GM23248 (cell line): Measurements from ENCODE around the gene MS4A4A. TPM values are rescaled to one million over a fixed set of nuclear protein-coding genes. Genes with fewer than 3 reads are reported as not detected.

Source experiments
- DNase-seq: peaks from one replicate; pipeline ENCODE4 v3.0.0-alpha.2; 2015
- H2AFZ ChIP-seq: fragments of 200-600 bp; sonication (generic); 2 replicates; pipeline ENCODE4 v1.6.1; 2016; ENCODE audit warnings: antibody characterized with exemption
- H3F3A ChIP-seq: fragments of 200-600 bp; sonication (generic); 2 replicates; pipeline ENCODE4 v1.6.1; 2016; ENCODE audit warnings: mild to moderate bottlenecking, antibody characterized with exemption, mixed run types; ENCODE audit not compliant: insufficient read depth
- H3K27ac ChIP-seq: fragments of 200-600 bp; sonication (generic); 2 replicates; pipeline ENCODE4 v1.5.1; 2016; ENCODE audit warnings: mild to moderate bottlenecking
- H3K27me3 ChIP-seq: fragments of 200-600 bp; sonication (generic); replicated peaks from 2 replicates; pipeline ENCODE4 v1.6.1; 2016; ENCODE audit warnings: mild to moderate bottlenecking; ENCODE audit not compliant: insufficient read depth
- H3K36me3 ChIP-seq: fragments of 200-600 bp; sonication (generic); 2 replicates; pipeline ENCODE4 v1.6.1; 2016; ENCODE audit warnings: low read depth, mild to moderate bottlenecking
- H3K4me1 ChIP-seq: fragments of 200-600 bp; sonication (generic); 2 replicates; pipeline ENCODE4 v1.6.1; 2016; ENCODE audit warnings: mild to moderate bottlenecking; ENCODE audit not compliant: insufficient read depth
- H3K4me2 ChIP-seq: fragments of 200-600 bp; sonication (generic); one replicate; pipeline ENCODE4 v1.6.1; 2016; ENCODE audit warnings: mild to moderate bottlenecking; ENCODE audit not compliant: unreplicated experiment
- H3K4me3 ChIP-seq: fragments of 200-600 bp; sonication (generic); 2 replicates; pipeline ENCODE4 v1.5.1; 2016; ENCODE audit warnings: mild to moderate bottlenecking
- H3K79me2 ChIP-seq: fragments of 200-600 bp; sonication (generic); 2 replicates; pipeline ENCODE4 v1.6.1; 2016; ENCODE audit warnings: mild to moderate bottlenecking; ENCODE audit not compliant: insufficient read depth
- H3K9ac ChIP-seq: fragments of 200-600 bp; sonication (generic); 2 replicates; pipeline ENCODE4 v1.6.1; 2016; ENCODE audit warnings: mild to moderate bottlenecking
- H3K9me2 ChIP-seq: fragments of 200-600 bp; sonication (generic); 2 replicates; pipeline ENCODE4 v1.6.1; 2016; ENCODE audit warnings: mixed run types, mild to moderate bottlenecking, moderate library complexity; ENCODE audit not compliant: insufficient read depth
- H3K9me3 ChIP-seq: fragments of 200-600 bp; sonication (generic); one replicate; pipeline ENCODE4 v1.6.1; 2017; ENCODE audit warnings: low read depth
- H4K20me1 ChIP-seq: fragments of 200-600 bp; sonication (generic); 2 replicates; pipeline ENCODE4 v1.6.0; 2016; ENCODE audit not compliant: insufficient read depth
- EZH2 ChIP-seq: fragments of 200-600 bp; sonication (generic); IDR thresholded peaks from 2 replicates; pipeline ENCODE4 v1.6.1; 2018; ENCODE audit warnings: antibody characterized with exemption, mild to moderate bottlenecking; ENCODE audit not compliant: insufficient read depth, poor library complexity, severe bottlenecking
- EZH2phosphoT487 ChIP-seq: fragments of 200-600 bp; sonication (generic); IDR thresholded peaks from 2 replicates; pipeline ENCODE4 v1.6.1; 2018; ENCODE audit warnings: antibody characterized with exemption, moderate library complexity, mild to moderate bottlenecking, low read depth; ENCODE audit not compliant: insufficient read depth
- WGBS, 2 experiments: methylation state at CpG; one replicate each; pipeline ENCODE4 v1.1.6; 2015 to 2017; ENCODE audit warnings: low lambda C conversion rate in 2 of 2, low coverage in 1 of 2; ENCODE audit errors: missing lambda C conversion rate in 2 of 2; 5-methylcytosine and 5-hydroxymethylcytosine counted together
- in situ Hi-C: fragments of 300-500 bp; cut with MboI; formaldehyde crosslinking; loops from 2 replicates; pipeline ENCODE4 v1.15.0; 2020
- polyA plus RNA-seq: library from polyadenylated mRNA; unstranded; fragments of >200 nt; fragmentation: Nextera tagmentation; extraction: Ambion mirVana; gene quantifications from 2 replicates; pipeline ENCODE4 v1.2.1, GENCODE V29; 2016
- total RNA-seq: library from RNA; depleted of rRNA; stranded (reverse); fragments of >200 nt; shearing (Covaris generic); gene quantifications from 2 replicates; pipeline ENCODE4 v1.2.3, GENCODE V29; 2014; rRNA removed

Gene MS4A4A
- total and polyA plus RNA-seq, 2 experiments from 2014 or later = not detected

GRCh38 chr11:60347084-60347797 is 66.8 kb downstream of the MS4A4A start:
- no peak overlapping the region for H3K4me2 ChIP-seq
- no peaks in the 10 kb centered on the region for H3K9me2 ChIP-seq
- TF ChIP-seq EZH2 = no peak
- in situ Hi-C loops = no loop called here
- H2AFZ ChIP-seq = no peak overlapping the region
- no peaks in the 10 kb centered on the region for H3K27me3 ChIP-seq
- H3K4me3 ChIP-seq = no peak overlapping the region
- 33 to 37% methylated on average over 2 of the region's 2 CpGs for WGBS, 2 experiments
- H4K20me1 ChIP-seq = no peaks in the 10 kb centered on the region
- no peak overlapping the region for H3K9ac ChIP-seq
- no peak for DNase-seq
- H3K9me3 ChIP-seq = no peaks in the 10 kb centered on the region
- H3K36me3 ChIP-seq = no peaks in the 10 kb centered on the region
- no peaks in the 10 kb centered on the region for H3K79me2 ChIP-seq
- no peaks in the 10 kb centered on the region for H3F3A ChIP-seq
- no peak overlapping the region for H3K27ac ChIP-seq
- no peaks in the 10 kb centered on the region for H3K4me1 ChIP-seq

GRCh38 chr11:60348116-60348515 is 67.7 kb downstream of the MS4A4A start:
- 13 to 19% methylated on average over 2 of the region's 2 CpGs for WGBS, 2 experiments
- no peaks in the 10 kb centered on the region for H3K36me3 ChIP-seq
- no peak overlapping the region for H3K4me2 ChIP-seq
- H2AFZ ChIP-seq = no peak overlapping the region
- TF ChIP-seq EZH2 = no peak
- no peak for TF ChIP-seq EZH2phosphoT487
- no peaks in the 10 kb centered on the region for H4K20me1 ChIP-seq
- H3K27me3 ChIP-seq = no peaks in the 10 kb centered on the region
- H3K4me1 ChIP-seq = no peaks in the 10 kb centered on the region
- no peaks in the 10 kb centered on the region for H3F3A ChIP-seq
- no peak overlapping the region for H3K27ac ChIP-seq
- no peaks in the 10 kb centered on the region for H3K9me3 ChIP-seq
- H3K9ac ChIP-seq = no peak overlapping the region
- no peaks in the 10 kb centered on the region for H3K9me2 ChIP-seq
- no peaks in the 10 kb centered on the region for H3K79me2 ChIP-seq
- in situ Hi-C loops = no loop called here
- no peak for DNase-seq
- no peak overlapping the region for H3K4me3 ChIP-seq

- H2AFZ ChIP-seq = no peak overlapping the region
- no peaks in the 10 kb centered on the region for H4K20me1 ChIP-seq
- H3K4me3 ChIP-seq = no peak overlapping the region
- no peaks in the 10 kb centered on the region for H3F3A ChIP-seq
- H3K79me2 ChIP-seq = no peaks in the 10 kb centered on the region
- no peaks in the 10 kb centered on the region for H3K9me2 ChIP-seq
- H3K9ac ChIP-seq = no peak overlapping the region
- no peaks in the 10 kb centered on the region for H3K27me3 ChIP-seq
- in situ Hi-C loops = no loop called here
- TF ChIP-seq EZH2phosphoT487 (no peak), EZH2 (no peak)
- no peaks in the 10 kb centered on the region for H3K9me3 ChIP-seq
- DNase-seq = no peak
- H3K4me2 ChIP-seq = no peak overlapping the region
- H3K36me3 ChIP-seq = no peaks in the 10 kb centered on the region
- no peak overlapping the region for H3K27ac ChIP-seq
- WGBS, 2 experiments = 7 to 30% methylated on average over 1 of the region's 1 CpG
- H3K4me1 ChIP-seq = no peaks in the 10 kb centered on the region
Observed at GRCh38 chr11:60349990-60350389, 69.5 kb downstream of the MS4A4A start.

GRCh38 chr11:60357771-60358170 is 77.3 kb downstream of the MS4A4A start:
- no peak overlapping the region for H3K27ac ChIP-seq
- 2 to 3% methylated on average over 2 of the region's 2 CpGs for WGBS, 2 experiments
- H3K36me3 ChIP-seq = no peaks in the 10 kb centered on the region
- H3K9me3 ChIP-seq = no peaks in the 10 kb centered on the region
- H3F3A ChIP-seq = no peaks in the 10 kb centered on the region
- H3K4me1 ChIP-seq = no peaks in the 10 kb centered on the region
- H3K4me3 ChIP-seq = no peak overlapping the region
- DNase-seq = no peak
- no peaks in the 10 kb centered on the region for H3K27me3 ChIP-seq
- no peak overlapping the region for H3K4me2 ChIP-seq
- H4K20me1 ChIP-seq = no peaks in the 10 kb centered on the region
- in situ Hi-C loops = no loop called here
- no peaks in the 10 kb centered on the region for H3K79me2 ChIP-seq
- no peaks in the 10 kb centered on the region for H3K9me2 ChIP-seq
- TF ChIP-seq EZH2phosphoT487 (no peak), EZH2 (no peak)
- no peak overlapping the region for H2AFZ ChIP-seq
- H3K9ac ChIP-seq = no peak overlapping the region

Other genes with a start within 250 kb of the MS4A4A start
- not detected in 2 replicates for gene OOSP2, start 240.3 kb upstream of the MS4A4A start, total RNA-seq
- gene OOSP2, start 240.3 kb upstream of the MS4A4A start, polyA plus RNA-seq = not detected in 2 replicates
- gene MS4A3, start 224.0 kb upstream of the MS4A4A start, total RNA-seq = not detected in 2 replicates
- not detected in 2 replicates for gene MS4A3, start 224.0 kb upstream of the MS4A4A start, polyA plus RNA-seq
- not detected in 2 replicates for gene MS4A2, start 192.0 kb upstream of the MS4A4A start, total RNA-seq
- not detected in 2 replicates for gene MS4A2, start 192.0 kb upstream of the MS4A4A start, polyA plus RNA-seq
- not detected in 2 replicates for gene MS4A6A, start 97.6 kb upstream of the MS4A4A start, total RNA-seq
- not detected in 2 replicates for gene MS4A6A, start 97.6 kb upstream of the MS4A4A start, polyA plus RNA-seq
- gene MS4A4E, start 37.5 kb upstream of the MS4A4A start, total RNA-seq = not detected in 2 replicates
- not detected in 2 replicates for gene MS4A4E, start 37.5 kb upstream of the MS4A4A start, polyA plus RNA-seq
- gene MS4A6E, start 46.6 kb downstream of the MS4A4A start, total RNA-seq = not detected in 2 replicates
- gene MS4A6E, start 46.6 kb downstream of the MS4A4A start, polyA plus RNA-seq = not detected in 2 replicates
- not detected in 2 replicates for gene MS4A7, start 97.9 kb downstream of the MS4A4A start, total RNA-seq
- gene MS4A7, start 97.9 kb downstream of the MS4A4A start, polyA plus RNA-seq = not detected in 2 replicates
- not detected in 2 replicates for gene MS4A14, start 115.8 kb downstream of the MS4A4A start, total RNA-seq
- gene MS4A14, start 115.8 kb downstream of the MS4A4A start, polyA plus RNA-seq = not detected in 2 replicates
- gene MS4A5, start 148.9 kb downstream of the MS4A4A start, total RNA-seq = not detected in 2 replicates
- gene MS4A5, start 148.9 kb downstream of the MS4A4A start, polyA plus RNA-seq = not detected in 2 replicates
- gene MS4A1, start 175.2 kb downstream of the MS4A4A start, total RNA-seq = not detected in 2 replicates
- 0.13 and 0.20 TPM in 2 replicates for gene MS4A1, start 175.2 kb downstream of the MS4A4A start, polyA plus RNA-seq
- not detected in 2 replicates for gene MS4A12, start 212.1 kb downstream of the MS4A4A start, total RNA-seq
- gene MS4A12, start 212.1 kb downstream of the MS4A4A start, polyA plus RNA-seq = not detected in 2 replicates
- gene MS4A13, start 234.7 kb downstream of the MS4A4A start, total RNA-seq = not detected in 2 replicates
- gene MS4A13, start 234.7 kb downstream of the MS4A4A start, polyA plus RNA-seq = not detected in 2 replicates